Lower leg skin (tissue), 4 donors: ENCODE measurements around the gene NUP214. TPM values are rescaled to one million over a fixed set of nuclear protein-coding genes. Genes with fewer than 3 reads are reported as not detected.
"Not testable (repeated sequence)": the region's sequence is repeated elsewhere in the genome, so short reads cannot be mapped to it uniquely, and the experiment has no call there.

Source experiments
- DNase-seq, 2 donors: peaks; one replicate each; pipeline ENCODE4 v3.0.0-alpha.2; 2019; ENCODE audit warnings: low spot score in 2 of 2
- H3K4me3 ChIP-seq: fragments of 200-600 bp; sonication (generic); 2 replicates; pipeline ENCODE4 v1.5.1; 2017; ENCODE audit warnings: mild to moderate bottlenecking, low read depth; ENCODE audit not compliant: poor library complexity, severe bottlenecking
- POLR2A ChIP-seq, 2 donors: fragments of 450-650 bp; IDR thresholded peaks; one replicate each; pipeline ENCODE4 v1.6.1; 2016 to 2017; ENCODE audit warnings: antibody characterized with exemption in 2 of 2, mild to moderate bottlenecking in 1 of 2, moderate library complexity in 1 of 2
- WGBS, 2 donors: methylation state at CpG; one replicate each; pipeline ENCODE4 v1.1.5; 2018; 5-methylcytosine and 5-hydroxymethylcytosine counted together
- intact Hi-C: fragments of 100-400 bp; cut with DNase I; formaldehyde crosslinking; loops from one replicate; pipeline ENCODE4 v1.15.0; 2023; ENCODE audit warnings: low total_unique reads
- total RNA-seq, 4 donors: library from RNA; depleted of rRNA; stranded (reverse); fragments of >200 nt; gene quantifications; one replicate each; pipeline ENCODE4 v1.1.0, GENCODE V29; 2016
- TF ChIP-seq, protein P1 (sequence below), 3 donors: fragments of 450-650 bp; IDR thresholded peaks; one replicate each; pipeline ENCODE4 v1.5.1; 2016; ENCODE audit warnings: antibody characterized with exemption in 3 of 3, mild to moderate bottlenecking in 3 of 3, moderate library complexity in 2 of 3

The NUP214 gene
- total RNA-seq, 4 donors from 2014 or later = 33.8 to 64.4 (median 39.8) TPM

DNA sequence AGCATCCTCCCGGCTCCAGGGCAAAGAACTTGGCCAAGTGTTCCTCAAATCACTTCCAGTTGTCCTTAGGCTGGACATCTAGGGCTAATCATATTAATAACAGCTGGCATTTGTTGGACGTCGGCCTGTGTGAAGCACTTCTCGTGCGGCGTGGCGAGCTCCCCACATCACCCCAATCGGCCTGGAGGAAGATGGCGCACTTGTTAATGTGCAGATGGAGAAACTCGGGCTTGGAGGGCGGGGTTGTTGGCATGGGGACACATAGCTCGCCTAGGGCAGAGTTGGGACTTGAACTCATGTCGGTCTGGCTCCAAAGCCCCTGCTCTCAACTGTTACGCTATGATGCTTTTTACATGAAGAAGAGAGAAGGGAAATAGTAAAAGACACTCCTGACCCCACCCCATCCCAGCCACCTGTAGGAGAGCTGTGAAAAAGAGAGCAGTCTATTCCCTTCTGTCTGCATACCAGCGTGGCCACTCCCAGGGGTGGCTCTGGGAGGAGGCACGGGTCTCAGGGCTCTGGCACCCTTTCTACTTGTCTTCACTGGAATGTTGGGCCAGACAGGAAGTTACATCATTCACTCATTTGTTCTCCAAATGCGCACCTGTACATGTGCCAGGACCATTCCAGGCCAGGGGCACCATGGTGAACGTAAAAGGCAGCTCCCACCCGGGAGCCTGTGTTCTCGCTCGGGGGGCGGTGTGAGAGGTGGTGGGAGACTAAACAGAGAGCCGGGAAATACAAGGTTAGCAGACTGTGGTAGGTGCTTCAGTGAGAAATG lies 12.8 kb upstream of the NUP214 start:
- WGBS, 2 donors = 67% methylated on average over 22 to 23 of the region's 23 CpGs
- no peak overlapping the region for H3K4me3 ChIP-seq
- intact Hi-C loops = no loop called here
- no peak for DNase-seq
- no peak for TF ChIP-seq POLR2A (IDR thresholded peaks at IDR 0.05)
- TF ChIP-seq, protein P1, sequence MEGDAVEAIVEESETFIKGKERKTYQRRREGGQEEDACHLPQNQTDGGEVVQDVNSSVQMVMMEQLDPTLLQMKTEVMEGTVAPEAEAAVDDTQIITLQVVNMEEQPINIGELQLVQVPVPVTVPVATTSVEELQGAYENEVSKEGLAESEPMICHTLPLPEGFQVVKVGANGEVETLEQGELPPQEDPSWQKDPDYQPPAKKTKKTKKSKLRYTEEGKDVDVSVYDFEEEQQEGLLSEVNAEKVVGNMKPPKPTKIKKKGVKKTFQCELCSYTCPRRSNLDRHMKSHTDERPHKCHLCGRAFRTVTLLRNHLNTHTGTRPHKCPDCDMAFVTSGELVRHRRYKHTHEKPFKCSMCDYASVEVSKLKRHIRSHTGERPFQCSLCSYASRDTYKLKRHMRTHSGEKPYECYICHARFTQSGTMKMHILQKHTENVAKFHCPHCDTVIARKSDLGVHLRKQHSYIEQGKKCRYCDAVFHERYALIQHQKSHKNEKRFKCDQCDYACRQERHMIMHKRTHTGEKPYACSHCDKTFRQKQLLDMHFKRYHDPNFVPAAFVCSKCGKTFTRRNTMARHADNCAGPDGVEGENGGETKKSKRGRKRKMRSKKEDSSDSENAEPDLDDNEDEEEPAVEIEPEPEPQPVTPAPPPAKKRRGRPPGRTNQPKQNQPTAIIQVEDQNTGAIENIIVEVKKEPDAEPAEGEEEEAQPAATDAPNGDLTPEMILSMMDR (IDR thresholded peaks at IDR 0.05) = no peak

DNA sequence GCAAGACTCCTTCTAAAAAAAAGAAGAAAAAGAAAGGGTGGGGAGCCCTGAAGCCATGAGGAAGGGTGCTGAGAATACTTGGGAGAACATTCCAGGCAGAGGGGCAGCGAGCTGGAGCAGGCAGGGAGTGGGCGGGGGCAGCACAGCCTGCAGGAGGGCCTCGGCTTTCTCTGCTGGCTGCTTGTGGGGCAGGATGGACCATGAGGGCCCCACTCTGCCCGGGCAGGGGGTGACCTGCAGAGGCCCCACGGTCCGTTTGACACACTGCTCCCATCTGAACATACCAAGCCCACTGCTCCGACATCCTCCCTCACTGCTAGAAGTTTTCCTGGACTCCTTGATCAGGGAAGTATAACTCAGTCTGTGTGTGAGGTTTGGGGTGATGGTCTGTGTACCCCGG lies 11.7 kb upstream of the NUP214 start:
- intact Hi-C loops = no loop called here
- TF ChIP-seq, protein P1 (IDR thresholded peaks at IDR 0.05) = no peak
- TF ChIP-seq POLR2A (IDR thresholded peaks at IDR 0.05) = no peak
- WGBS, 2 donors = 78 to 82% methylated on average over 8 of the region's 8 CpGs

DNA sequence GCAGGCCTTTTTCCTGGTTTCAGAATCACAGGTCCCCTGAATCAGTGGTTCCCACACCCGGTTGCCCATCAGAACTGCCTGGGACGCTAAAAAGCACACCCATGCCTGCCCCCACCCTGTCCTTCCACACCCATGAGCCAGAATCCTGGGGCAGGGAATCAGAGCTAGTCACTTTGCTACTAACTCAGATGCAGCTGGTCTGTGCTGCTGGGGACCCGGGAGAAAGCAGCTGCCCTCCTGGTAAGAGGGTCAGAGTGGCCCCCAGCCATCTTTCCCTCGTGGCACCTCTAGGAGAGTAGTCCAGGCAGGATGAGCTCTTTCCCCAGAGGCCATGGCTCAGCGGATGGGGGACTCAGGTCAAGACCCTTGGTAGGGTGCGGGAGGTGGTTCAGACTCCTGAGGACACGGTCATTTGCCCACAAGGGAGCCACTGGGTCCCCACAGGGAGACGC lies 11.3 kb upstream of the NUP214 start:
- WGBS, 2 donors = 81 to 85% methylated on average over 8 of the region's 8 CpGs
- TF ChIP-seq, protein P1 (IDR thresholded peaks at IDR 0.05) = no peak
- no peak for TF ChIP-seq POLR2A (IDR thresholded peaks at IDR 0.05)
- no peak overlapping the region for H3K4me3 ChIP-seq
- no peak for DNase-seq
- intact Hi-C loops = no loop called here

More for the DNA sequence above, 11.7 kb upstream of the NUP214 start:
- H3K4me3 ChIP-seq = no peak overlapping the region
- DNase-seq = no peak

DNA sequence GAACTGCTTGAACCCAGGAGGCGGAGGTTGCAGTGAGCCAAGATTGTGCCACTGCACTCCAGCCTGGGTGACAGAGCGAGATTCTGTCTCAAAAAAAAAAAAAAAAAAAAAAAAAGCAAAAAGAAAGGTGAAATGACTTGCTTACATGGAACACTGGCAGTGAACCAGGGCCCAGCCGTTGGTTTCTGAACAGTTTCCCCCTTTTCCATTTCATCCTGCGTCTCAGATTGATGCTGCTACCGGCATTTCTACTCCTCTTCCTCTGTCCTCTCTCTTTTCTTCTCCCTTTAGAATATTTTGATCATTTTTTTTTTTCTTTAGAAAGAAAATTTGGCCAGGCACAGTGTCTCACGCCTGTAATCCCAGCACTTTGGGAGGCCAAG lies 10.0 kb upstream of the NUP214 start:
- intact Hi-C loops, DNase-seq, H3K4me3 ChIP-seq: not testable (repeated sequence)
- WGBS, 2 donors = 82 to 87% methylated on average over 6 of the region's 6 CpGs

DNA sequence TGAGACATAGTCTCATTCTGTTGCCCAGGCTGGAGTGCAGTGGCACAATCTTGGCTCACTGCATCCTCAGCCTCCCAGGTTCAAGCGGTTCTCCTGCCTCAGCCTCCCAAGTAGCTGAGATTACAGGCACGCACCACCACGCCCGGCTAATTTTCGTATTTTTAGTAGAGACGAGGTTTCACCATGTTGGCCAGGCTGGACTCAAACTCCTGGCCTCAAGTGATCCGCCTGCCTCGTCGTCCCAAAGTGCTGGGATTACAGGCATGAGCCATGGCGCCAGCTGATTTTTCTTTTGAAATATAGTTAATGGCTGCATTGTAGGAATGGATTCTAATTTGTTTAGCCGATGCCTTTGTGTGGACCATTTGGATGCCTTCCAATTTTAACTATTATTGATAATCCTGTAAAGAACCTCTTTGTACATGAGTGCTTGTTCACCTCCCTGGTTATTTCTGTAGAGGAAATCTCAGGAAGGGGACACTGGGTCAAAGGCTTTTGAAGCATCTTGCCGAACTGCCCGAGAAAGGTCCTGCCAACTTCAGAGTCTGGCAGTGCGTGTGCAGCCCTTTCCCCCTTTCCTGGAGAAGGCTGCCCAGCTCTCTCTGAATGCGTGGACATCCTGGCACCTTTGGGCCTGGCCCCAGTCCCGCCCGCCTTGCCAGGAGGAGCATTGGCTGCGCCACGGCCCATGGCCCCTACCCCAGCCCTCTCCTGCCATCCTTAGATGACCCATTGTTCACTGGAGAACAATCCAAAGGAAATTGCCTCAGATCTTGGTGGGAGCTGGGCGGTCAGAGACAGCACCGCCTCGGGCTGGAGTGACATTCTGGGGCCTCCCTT lies 8.9 kb upstream of the NUP214 start:
- no peak for DNase-seq
- no peak overlapping the region for H3K4me3 ChIP-seq
- TF ChIP-seq, protein P1 (IDR thresholded peaks at IDR 0.05) = no peak
- no peak for TF ChIP-seq POLR2A (IDR thresholded peaks at IDR 0.05)
- 82 to 83% methylated on average over 22 of the region's 22 CpGs for WGBS, 2 donors
- intact Hi-C loops = no loop called here

DNA sequence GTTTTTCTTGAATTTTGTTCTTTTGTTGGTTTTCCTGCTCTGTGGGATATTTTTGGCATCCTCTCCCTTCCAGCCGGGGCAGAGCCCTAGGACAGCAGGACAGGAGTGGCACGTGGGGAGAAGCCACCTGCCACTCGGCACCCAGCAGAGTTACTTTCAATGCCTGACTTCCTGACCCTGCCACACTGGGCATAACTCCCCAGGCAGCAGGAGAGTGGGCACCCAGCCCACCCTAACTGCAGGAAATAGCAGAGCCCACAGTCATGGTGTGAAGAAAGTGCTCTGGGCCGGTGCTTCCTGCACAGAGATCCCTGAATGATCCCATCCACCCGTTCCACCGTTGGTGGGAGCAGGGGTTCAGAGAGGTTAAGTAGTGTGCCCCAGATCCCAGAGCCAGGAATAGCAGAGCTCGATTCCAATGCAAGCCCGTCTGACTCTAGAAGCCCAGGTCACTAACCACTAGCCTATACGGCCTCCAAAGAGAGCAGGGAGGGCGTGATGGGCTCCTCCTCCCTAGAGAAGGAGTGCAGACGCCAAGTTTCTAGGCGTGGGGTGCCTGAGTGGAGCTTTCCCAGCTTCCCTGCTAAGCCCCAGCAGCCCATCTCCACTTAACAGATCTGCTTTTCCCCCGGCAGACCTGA lies 8.1 kb upstream of the NUP214 start:
- TF ChIP-seq, protein P1 (IDR thresholded peaks at IDR 0.05) = no peak
- no peak for TF ChIP-seq POLR2A (IDR thresholded peaks at IDR 0.05)
- H3K4me3 ChIP-seq = no peak overlapping the region
- DNase-seq = no peak
- WGBS, 2 donors = 65% methylated on average over 13 of the region's 13 CpGs
- intact Hi-C loops = no loop called here
